GM23338 (cell line): ENCODE data around the gene KCTD17. TPM values are rescaled to one million over a fixed set of nuclear protein-coding genes. Genes with fewer than 3 reads are reported as not detected.

ENCODE experiments used
- ATAC-seq: fragments of 200-7000 bp; cut with Tn5 transposase; 3 replicates; pipeline ENCODE4 v1.9.1; 2020
- DNase-seq: peaks from one replicate; pipeline ENCODE4 v3.0.0-alpha.2; 2015; ENCODE audit warnings: low spot score
- H2AFZ ChIP-seq: fragments of 200-600 bp; sonication (generic); 2 replicates; pipeline ENCODE4 v1.8.0; 2016; ENCODE audit warnings: antibody characterized with exemption, mild to moderate bottlenecking, moderate library complexity
- H3F3A ChIP-seq: fragments of 200-600 bp; sonication (generic); replicated peaks from 2 replicates; pipeline ENCODE4 v1.8.0; 2017; ENCODE audit warnings: antibody characterized with exemption, mixed run types, low read depth
- H3K27ac ChIP-seq: fragments of 200-600 bp; sonication (generic); 2 replicates; pipeline ENCODE4 v1.6.1; 2016; ENCODE audit warnings: low read depth
- H3K27me3 ChIP-seq: fragments of 200-600 bp; sonication (generic); 2 replicates; pipeline ENCODE4 v1.8.0; 2016; ENCODE audit warnings: mild to moderate bottlenecking, mixed run types, moderate library complexity; ENCODE audit not compliant: insufficient read depth
- H3K36me3 ChIP-seq: fragments of 200-600 bp; sonication (generic); 2 replicates; pipeline ENCODE4 v1.8.0; 2016; ENCODE audit warnings: mild to moderate bottlenecking; ENCODE audit not compliant: insufficient read depth
- H3K4me1 ChIP-seq: fragments of 200-600 bp; sonication (generic); 2 replicates; pipeline ENCODE4 v1.8.0; 2016; ENCODE audit warnings: mild to moderate bottlenecking, moderate library complexity; ENCODE audit not compliant: insufficient read depth
- H3K4me2 ChIP-seq: fragments of 200-600 bp; sonication (generic); 2 replicates; pipeline ENCODE4 v1.7.1; 2017; ENCODE audit warnings: mixed run types
- H3K4me3 ChIP-seq: fragments of 200-600 bp; sonication (generic); 2 replicates; pipeline ENCODE4 v1.6.1; 2016; ENCODE audit warnings: mixed run types
- H3K79me2 ChIP-seq: fragments of 200-600 bp; sonication (generic); replicated peaks from 2 replicates; pipeline ENCODE4 v1.8.0; 2017; ENCODE audit warnings: mild to moderate bottlenecking; ENCODE audit not compliant: insufficient read depth
- H3K9me2 ChIP-seq: fragments of 200-600 bp; sonication (generic); 2 replicates; pipeline ENCODE4 v1.8.0; 2017; ENCODE audit not compliant: insufficient read depth
- H4K20me1 ChIP-seq: fragments of 200-600 bp; sonication (generic); replicated peaks from 2 replicates; pipeline ENCODE4 v1.8.0; 2017; ENCODE audit warnings: mild to moderate bottlenecking; ENCODE audit not compliant: insufficient read depth
- H3K27ac Mint-ChIP-seq: 2 replicates; pipeline ENCODE4 v1.8.0; 2020; ENCODE audit warnings: inconsistent platforms, mild to moderate bottlenecking, moderate library complexity, mixed read lengths
- H3K27me3 Mint-ChIP-seq: 3 replicates; pipeline ENCODE4 v1.8.0; 2022; ENCODE audit warnings: low read depth, mild to moderate bottlenecking, moderate library complexity, mixed read lengths, inconsistent platforms; ENCODE audit not compliant: insufficient read depth, poor library complexity
- H3K36me3 Mint-ChIP-seq: 3 replicates; pipeline ENCODE4 v1.8.0; 2021; ENCODE audit warnings: low read depth, mild to moderate bottlenecking, inconsistent platforms, moderate library complexity, mixed read lengths
- H3K4me1 Mint-ChIP-seq: 3 replicates; pipeline ENCODE4 v1.8.0; 2020; ENCODE audit warnings: mild to moderate bottlenecking, inconsistent platforms, mixed read lengths
- H3K4me3 Mint-ChIP-seq: 3 replicates; pipeline ENCODE4 v1.8.0; 2021; ENCODE audit warnings: moderate library complexity, mild to moderate bottlenecking, inconsistent platforms, mixed read lengths
- H3K9me3 Mint-ChIP-seq: 3 replicates; pipeline ENCODE4 v1.8.0; 2020; ENCODE audit warnings: moderate library complexity, mild to moderate bottlenecking, inconsistent platforms, mixed read lengths
- ETS1 ChIP-seq: IDR thresholded peaks from 2 replicates; pipeline ENCODE4 v1.6.1; 2016; ENCODE audit warnings: antibody characterized with exemption
- EZH2 ChIP-seq: fragments of 200-600 bp; sonication (generic); IDR thresholded peaks from one replicate; pipeline ENCODE4 v1.8.0; 2017; ENCODE audit warnings: antibody characterized with exemption, mild to moderate bottlenecking, low read depth; ENCODE audit not compliant: unreplicated experiment
- STAT1 ChIP-seq: IDR thresholded peaks from one replicate; pipeline ENCODE4 v1.6.1; 2016; ENCODE audit warnings: antibody characterized with exemption; ENCODE audit not compliant: unreplicated experiment
- ZNF114 ChIP-seq: fragments of 250-450 bp; sonication (Bioruptor Pico); IDR thresholded peaks from 2 replicates; pipeline ENCODE4 v1.5.0; 2020; ENCODE audit warnings: mild to moderate bottlenecking, moderate library complexity
- ZNF331 ChIP-seq: fragments of 250-450 bp; sonication (Bioruptor Pico); IDR thresholded peaks from 2 replicates; pipeline ENCODE4 v1.5.0; 2020; ENCODE audit warnings: low read depth, mild to moderate bottlenecking, moderate library complexity
- polyA plus RNA-seq: library from polyadenylated mRNA; unstranded; fragments of >200 nt; fragmentation: Nextera tagmentation; extraction: Ambion mirVana; gene quantifications from 2 replicates; pipeline ENCODE4 v1.2.1, GENCODE V29; 2016
- total RNA-seq: library from RNA; depleted of rRNA; stranded (reverse); fragments of >200 nt; shearing (Covaris generic); gene quantifications from 2 replicates; pipeline ENCODE4 v1.2.3, GENCODE V29; 2014
- TF ChIP-seq, protein P1 (sequence below): fragments of 250-450 bp; sonication (Bioruptor Pico); IDR thresholded peaks from 2 replicates; pipeline ENCODE4 v1.5.0; 2020; ENCODE audit warnings: mild to moderate bottlenecking, moderate library complexity

The KCTD17 gene
- total and polyA plus RNA-seq, 2 experiments from 2014 or later, result 25.1 to 35.0 TPM

GRCh38 chr22:37032134-37032534 lies 19.4 kb upstream of the KCTD17 start:
- no peak overlapping the region for H3K27ac Mint-ChIP-seq
- Histone ChIP-seq H3K36me3 (peaks cover 3% of the 10 kb centered on the region; the same call in 1 of the 2 replicates), H3K27me3 (no peaks in the 10 kb centered on the region), H3F3A (0 out of 2 replicates have a peak, but pooled peaks cover 7% of the 10 kb centered on the region), H4K20me1 (peaks cover 8% of the 10 kb centered on the region), H3K4me3 (no peak overlapping the region), H3K9me2 (no peaks in the 10 kb centered on the region), H3K4me2 (no peak overlapping the region), H3K79me2 (no peaks in the 10 kb centered on the region), H2AFZ (no peak overlapping the region), H3K27ac (no peak overlapping the region), H3K4me1 (peaks cover 14% of the 10 kb centered on the region; the same call in 1 of the 2 replicates)
- DNase-seq (no peak), ATAC-seq (no peak)
- peaks cover 7% of the 10 kb centered on the region for H3K27me3 Mint-ChIP-seq
- TF ChIP-seq ZNF331 (no peak), ETS1 (no peak), STAT1 (no peak), ZNF114 (CRISPR knock-in tag) (no peak), EZH2 (no peak)
- TF ChIP-seq, protein P1, sequence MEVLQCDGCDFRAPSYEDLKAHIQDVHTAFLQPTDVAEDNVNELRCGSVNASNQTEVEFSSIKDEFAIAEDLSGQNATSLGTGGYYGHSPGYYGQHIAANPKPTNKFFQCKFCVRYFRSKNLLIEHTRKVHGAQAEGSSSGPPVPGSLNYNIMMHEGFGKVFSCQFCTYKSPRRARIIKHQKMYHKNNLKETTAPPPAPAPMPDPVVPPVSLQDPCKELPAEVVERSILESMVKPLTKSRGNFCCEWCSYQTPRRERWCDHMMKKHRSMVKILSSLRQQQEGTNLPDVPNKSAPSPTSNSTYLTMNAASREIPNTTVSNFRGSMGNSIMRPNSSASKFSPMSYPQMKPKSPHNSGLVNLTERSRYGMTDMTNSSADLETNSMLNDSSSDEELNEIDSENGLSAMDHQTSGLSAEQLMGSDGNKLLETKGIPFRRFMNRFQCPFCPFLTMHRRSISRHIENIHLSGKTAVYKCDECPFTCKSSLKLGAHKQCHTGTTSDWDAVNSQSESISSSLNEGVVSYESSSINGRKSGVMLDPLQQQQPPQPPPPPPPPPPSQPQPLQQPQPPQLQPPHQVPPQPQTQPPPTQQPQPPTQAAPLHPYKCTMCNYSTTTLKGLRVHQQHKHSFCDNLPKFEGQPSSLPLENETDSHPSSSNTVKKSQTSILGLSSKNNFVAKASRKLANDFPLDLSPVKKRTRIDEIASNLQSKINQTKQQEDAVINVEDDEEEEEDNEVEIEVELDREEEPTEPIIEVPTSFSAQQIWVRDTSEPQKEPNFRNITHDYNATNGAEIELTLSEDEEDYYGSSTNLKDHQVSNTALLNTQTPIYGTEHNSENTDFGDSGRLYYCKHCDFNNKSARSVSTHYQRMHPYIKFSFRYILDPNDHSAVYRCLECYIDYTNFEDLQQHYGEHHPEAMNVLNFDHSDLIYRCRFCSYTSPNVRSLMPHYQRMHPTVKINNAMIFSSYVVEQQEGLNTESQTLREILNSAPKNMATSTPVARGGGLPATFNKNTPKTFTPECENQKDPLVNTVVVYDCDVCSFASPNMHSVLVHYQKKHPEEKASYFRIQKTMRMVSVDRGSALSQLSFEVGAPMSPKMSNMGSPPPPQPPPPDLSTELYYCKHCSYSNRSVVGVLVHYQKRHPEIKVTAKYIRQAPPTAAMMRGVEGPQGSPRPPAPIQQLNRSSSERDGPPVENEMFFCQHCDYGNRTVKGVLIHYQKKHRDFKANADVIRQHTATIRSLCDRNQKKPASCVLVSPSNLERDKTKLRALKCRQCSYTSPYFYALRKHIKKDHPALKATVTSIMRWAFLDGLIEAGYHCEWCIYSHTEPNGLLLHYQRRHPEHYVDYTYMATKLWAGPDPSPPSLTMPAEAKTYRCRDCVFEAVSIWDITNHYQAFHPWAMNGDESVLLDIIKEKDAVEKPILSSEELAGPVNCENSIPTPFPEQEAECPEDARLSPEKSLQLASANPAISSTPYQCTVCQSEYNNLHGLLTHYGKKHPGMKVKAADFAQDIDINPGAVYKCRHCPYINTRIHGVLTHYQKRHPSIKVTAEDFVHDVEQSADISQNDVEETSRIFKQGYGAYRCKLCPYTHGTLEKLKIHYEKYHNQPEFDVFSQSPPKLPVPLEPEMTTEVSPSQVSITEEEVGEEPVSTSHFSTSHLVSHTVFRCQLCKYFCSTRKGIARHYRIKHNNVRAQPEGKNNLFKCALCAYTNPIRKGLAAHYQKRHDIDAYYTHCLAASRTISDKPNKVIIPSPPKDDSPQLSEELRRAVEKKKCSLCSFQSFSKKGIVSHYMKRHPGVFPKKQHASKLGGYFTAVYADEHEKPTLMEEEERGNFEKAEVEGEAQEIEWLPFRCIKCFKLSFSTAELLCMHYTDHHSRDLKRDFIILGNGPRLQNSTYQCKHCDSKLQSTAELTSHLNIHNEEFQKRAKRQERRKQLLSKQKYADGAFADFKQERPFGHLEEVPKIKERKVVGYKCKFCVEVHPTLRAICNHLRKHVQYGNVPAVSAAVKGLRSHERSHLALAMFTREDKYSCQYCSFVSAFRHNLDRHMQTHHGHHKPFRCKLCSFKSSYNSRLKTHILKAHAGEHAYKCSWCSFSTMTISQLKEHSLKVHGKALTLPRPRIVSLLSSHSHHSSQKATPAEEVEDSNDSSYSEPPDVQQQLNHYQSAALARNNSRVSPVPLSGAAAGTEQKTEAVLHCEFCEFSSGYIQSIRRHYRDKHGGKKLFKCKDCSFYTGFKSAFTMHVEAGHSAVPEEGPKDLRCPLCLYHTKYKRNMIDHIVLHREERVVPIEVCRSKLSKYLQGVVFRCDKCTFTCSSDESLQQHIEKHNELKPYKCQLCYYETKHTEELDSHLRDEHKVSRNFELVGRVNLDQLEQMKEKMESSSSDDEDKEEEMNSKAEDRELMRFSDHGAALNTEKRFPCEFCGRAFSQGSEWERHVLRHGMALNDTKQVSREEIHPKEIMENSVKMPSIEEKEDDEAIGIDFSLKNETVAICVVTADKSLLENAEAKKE, result no peak
- no peaks in the 10 kb centered on the region for H3K9me3 Mint-ChIP-seq
- H3K4me1 Mint-ChIP-seq, result peaks cover 32% of the 10 kb centered on the region
- peaks cover 16% of the 10 kb centered on the region; the same call in 2 of the 3 replicates for H3K36me3 Mint-ChIP-seq
- no peak overlapping the region for H3K4me3 Mint-ChIP-seq
